Measurements from ENCODE around the gene NCAPH2.
"Not testable (repeated sequence)": the region's sequence is repeated elsewhere in the genome, so short reads cannot be mapped to it uniquely, and the experiment has no call there.

Gene NCAPH2

DNA sequence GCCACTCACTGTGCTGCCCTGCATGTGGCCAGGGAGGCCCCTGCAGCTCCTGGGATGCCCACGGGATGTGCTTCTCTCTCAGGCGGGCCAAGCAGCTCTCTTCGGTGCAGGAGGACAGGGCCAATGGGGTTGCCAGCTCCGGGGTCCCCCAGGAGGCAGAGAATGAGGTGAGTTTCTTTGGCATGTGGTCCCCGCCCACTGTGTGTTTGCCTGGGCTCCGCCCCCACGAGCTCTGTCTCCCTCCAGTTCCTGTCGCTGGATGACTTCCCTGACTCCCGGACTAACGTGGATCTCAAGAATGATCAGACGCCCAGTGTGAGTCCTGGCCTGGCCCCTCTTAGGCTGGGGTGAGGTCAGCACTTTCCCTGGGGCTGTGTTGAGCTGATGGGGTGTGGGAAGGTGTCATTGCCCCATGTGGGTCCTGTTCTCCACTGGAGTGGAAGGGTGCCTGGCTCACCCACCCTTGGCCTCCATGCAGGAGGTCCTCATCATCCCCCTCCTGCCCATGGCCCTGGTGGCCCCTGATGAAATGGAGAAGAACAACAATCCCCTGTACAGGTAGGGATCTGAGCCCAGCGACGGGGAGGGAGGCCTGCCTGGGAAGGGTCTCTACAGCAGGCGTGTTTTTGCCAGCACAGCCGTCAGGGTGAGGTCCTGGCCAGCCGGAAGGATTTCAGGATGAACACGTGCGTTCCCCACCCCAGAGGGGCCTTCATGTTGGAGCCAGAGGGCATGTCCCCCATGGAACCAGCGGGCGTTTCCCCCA lies 9.7 kb downstream of the NCAPH2 start:
- DNase-seq (ENCODE audit: low read depth, low spot score) = no peak

DNA sequence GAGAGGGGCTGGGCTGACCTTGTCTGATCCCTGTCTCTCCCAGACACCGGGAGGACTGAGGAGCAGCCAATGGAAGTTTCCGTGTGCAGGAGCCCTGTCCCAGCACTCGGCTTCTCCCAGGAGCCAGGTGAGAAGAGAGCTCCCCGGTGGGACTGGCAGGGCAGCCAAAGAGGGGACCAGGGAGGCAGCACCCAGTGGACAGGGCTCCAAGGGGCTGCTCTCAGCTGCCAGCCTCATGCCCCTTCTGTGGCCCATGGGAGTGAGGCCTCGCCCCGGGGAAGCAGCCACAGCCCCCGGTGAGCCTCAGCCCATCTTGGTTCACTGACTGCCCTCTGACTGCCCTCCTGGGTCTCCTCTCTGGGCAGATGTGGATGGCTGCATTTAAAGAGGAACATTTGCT lies 10.6 kb downstream of the NCAPH2 start:
- DNase-seq (ENCODE audit: low read depth, low spot score) = no peak

DNA sequence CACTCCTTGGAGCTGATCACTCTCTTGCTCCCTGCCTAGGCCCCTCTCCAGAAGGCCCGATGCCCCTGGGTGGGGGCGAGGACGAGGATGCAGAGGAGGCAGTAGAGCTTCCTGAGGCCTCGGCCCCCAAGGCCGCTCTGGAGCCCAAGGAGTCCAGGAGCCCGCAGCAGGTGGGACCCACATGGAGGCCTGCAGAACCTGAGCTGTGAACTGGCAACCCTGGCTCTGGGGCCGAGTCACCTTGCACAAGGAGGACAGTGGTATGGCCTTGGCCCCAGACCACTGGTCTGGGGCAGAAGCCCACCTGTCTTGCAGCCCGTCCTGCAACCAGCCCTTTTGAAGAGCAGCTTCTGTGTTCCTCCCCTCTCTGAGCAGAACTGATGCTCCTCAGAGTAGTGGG lies 11.1 kb downstream of the NCAPH2 start:
- no peak for DNase-seq (ENCODE audit: low read depth, low spot score)

DNA sequence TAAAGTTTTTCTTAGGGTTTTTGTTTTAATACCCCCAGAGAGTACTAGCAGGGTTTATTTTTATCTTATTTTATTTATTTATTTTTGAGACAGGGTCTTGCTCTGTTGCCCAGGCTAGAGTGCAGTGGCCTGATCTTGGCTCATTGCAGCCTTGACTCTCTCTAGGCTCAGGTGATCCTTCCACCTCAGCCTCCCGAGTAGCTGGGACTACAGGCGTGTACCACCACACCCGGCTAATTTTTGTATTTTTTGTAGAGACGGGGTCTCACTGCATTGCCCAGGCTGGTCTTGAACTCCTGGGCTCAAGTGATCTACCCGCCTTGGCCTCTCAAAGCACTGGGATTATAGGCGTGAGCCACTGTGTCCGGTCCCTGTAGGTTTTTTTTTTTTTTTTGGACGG lies 12.2 kb downstream of the NCAPH2 start:
- not testable (repeated sequence) for DNase-seq (ENCODE audit: low read depth, low spot score)

DNA sequence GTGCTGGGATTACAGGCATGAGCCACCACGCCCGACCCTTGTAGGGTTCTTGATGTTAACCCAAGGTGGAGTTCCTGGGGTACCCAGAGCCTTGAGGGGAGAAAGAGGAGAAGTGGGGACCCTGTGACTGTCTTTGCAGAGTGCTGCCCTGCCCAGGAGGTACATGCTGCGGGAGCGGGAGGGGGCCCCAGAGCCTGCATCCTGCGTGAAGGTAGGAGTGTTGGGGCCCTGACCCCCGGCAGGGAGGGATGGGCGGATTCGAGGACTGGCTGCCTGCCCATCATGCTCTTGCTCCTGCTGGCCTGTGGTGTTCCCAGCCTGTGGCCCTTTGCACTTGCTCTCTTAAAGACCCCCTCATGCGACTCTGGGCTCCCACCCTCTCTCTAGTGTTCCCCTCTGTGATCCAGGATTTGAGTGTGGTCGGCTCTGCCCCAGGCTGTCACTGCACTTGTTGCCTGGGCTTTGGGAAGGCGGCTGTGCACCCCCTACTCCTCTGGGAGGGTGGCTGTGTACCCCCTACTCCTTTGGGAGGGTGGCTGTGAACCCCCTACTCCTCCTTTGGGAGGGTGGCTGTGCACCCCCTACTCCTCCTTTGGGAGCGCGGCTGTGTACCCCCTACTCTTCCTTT lies 12.9 kb downstream of the NCAPH2 start:
- DNase-seq (ENCODE audit: low read depth, low spot score) = no peak

- DNase-seq (ENCODE audit: low read depth, low spot score) = no peak
Observed at GRCh38 chr22:50521710-50522109, 13.7 kb downstream of the NCAPH2 start.

- DNase-seq (ENCODE audit: low read depth, low spot score) = no peak
Observed at GRCh38 chr22:50522208-50522805, 14.3 kb downstream of the NCAPH2 start.

GRCh38 chr22:50522806-50523438 lies 14.9 kb downstream of the NCAPH2 start:
- no peak for DNase-seq (ENCODE audit: low read depth, low spot score)

DNA sequence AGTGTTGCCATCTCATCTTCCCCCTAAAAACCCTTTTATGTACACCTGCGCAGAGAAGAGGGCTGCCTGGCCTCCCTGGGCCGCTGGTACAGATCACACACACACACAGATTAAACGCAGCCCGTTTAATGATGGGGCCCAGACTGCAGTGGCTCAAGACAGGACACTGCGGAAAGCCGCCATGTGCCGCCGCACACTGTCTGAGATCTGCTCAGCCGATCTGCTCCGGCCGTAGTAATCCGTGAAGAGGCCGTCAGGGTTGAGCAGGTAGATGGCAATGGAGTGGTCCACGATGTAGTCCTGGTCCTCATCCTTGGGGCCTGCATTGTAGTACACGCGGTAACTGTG lies 15.4 kb downstream of the NCAPH2 start:
- DNase-seq (ENCODE audit: low read depth, low spot score) = no peak

DNA sequence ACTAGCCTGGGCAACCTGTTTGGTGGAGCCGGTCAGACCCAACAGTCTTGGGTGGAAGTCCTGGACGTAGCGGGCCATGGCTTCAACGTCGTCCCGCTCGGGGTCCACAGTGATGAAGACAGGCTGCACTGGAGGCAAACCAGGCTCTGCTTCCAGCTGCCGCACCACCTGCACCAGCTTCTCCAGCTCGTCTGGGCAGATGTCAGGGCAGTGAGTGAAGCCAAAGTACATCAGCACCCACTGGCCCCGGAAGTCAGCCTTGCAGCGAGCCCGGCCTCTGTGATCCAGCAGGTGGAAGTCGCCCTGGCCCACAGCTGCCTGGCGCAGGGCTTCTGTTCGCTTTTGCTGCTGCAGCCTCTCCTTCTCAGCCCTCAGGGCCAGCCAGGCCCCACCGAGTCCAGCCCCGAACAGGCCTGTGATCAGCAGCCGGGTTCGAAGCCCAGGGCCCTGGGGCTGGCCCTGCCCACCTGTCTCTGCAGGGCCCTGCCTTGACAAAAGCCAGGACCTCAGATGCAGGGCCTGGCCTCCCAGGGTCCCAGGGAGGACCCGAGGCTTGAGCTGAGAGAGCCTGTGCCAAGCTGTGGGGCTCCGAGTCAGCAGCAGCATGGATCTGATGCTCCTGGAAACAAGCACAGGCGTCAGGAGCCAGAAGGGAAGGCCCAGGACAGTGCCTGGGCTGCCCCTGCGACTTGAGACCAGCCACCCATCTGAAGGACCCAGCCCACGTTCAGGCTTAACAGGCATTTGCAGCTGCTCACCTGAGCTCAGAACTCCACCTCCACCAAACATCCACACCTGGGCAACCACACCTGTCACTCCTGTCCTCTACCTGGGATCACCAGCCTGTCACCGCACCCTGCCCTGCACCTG lies 16.0 kb downstream of the NCAPH2 start:
- DNase-seq (ENCODE audit: low read depth, low spot score) = no peak

DNA sequence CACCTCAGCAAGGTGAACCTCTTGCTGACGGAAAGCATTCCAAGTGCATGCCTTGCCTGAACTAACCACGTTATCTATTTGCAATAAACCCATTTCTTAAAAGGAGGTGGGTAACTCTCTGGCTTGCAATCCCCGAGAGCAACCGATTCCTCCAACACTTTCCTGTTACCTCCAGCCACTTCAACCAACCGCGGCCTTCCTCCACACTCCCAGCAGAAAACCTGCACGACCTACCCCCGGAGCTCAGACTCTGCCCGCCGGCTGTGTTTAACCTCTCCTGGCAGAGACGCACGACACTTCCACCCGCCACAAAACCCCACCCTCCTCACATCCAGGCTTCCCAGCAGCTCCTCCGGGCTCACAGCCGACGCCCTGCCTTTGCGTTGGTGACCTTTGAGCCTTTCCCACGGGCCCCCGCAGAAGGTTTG lies 16.7 kb downstream of the NCAPH2 start:
- no peak for DNase-seq (ENCODE audit: low read depth, low spot score)

GRCh38 chr22:50525104-50525857 lies 17.3 kb downstream of the NCAPH2 start, which contains the start of gene SCO2:
Gene SCO2, minus strand, starts transcription at chr22:50525598. Its CDS starts 1,187 bp downstream, at chr22:50524411.
- DNase-seq (ENCODE audit: low read depth, low spot score) = peak; percentile 75

- no peak for DNase-seq (ENCODE audit: low read depth, low spot score)
Observed at GRCh38 chr22:50525858-50526107, 17.8 kb downstream of the NCAPH2 start.

DNA sequence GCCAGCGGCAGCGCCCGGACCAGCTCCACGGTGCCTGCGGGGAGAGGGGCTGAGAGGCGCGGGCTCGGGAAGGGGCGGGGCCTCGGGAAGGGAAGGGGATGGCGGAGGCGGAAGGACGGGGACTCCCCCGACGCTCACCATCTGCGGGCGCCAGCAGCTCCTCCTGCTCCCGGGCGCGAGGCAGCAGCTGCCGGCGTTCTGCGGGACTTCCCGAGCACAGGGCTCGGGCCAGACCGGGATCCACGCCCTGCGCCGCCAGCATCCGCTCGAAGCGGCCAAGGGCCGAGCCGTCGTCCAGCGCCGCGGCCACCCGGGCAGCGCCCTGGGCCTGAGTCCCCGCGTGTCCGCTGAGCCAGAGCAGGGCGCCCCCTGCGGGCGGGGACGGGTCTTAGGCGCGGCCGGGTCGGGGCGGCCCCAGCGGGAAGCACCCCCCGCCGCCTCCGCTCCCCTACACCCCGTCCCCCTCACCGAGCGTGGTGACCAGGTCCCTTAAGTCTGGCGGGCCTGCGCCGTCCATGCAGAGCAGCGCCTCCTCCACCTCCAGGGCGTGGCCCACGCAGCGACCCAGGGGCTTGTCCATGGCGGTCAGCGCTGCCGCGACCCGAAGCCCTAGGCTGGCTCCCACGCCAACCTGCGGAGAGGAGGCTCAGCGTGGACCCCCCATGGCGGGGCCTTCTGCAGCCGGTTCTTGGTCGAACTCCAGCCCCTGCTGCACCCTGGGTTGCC lies 18.2 kb downstream of the NCAPH2 start:
- no peak for DNase-seq (ENCODE audit: low read depth, low spot score)

GRCh38 chr22:50526834-50527801 lies 19.1 kb downstream of the NCAPH2 start:
- DNase-seq (ENCODE audit: low read depth, low spot score) = peak; percentile 47

DNA sequence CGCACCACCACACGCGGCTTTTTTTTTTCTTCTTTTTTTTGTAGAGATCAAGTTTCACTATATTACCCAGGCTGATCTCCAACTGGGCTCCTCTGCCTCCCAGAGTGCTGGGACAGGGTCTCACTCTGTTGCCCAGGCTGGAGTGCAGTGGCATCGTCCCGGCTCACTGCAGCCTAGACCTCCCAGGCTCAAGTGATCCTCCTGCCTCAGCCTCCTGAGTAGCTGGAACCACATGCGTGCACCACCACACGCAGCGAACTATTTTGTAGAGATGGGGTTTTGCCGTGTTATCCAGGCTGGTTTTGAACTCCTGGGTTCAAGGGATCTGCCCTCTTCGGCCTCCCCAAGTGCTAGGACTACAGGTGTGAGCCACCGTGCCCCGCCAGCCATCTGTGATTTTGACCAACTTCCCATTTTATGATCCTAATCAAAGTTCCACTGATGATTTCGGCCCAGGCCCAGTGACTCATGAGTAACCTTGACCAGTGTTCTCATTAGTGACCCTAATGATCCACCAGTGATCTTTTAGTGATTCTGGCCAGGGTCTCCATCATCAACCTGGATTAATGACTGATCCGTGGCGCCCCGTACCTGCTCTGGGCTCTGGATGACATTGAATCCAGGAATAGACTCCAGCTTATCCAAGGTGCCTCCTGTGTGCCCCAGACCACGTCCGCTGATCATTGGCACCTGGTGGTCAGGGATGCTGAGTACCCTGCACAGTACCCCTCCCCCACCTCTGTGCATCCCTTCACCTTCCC lies 20.1 kb downstream of the NCAPH2 start:
- no peak for DNase-seq (ENCODE audit: low read depth, low spot score)

DNA sequence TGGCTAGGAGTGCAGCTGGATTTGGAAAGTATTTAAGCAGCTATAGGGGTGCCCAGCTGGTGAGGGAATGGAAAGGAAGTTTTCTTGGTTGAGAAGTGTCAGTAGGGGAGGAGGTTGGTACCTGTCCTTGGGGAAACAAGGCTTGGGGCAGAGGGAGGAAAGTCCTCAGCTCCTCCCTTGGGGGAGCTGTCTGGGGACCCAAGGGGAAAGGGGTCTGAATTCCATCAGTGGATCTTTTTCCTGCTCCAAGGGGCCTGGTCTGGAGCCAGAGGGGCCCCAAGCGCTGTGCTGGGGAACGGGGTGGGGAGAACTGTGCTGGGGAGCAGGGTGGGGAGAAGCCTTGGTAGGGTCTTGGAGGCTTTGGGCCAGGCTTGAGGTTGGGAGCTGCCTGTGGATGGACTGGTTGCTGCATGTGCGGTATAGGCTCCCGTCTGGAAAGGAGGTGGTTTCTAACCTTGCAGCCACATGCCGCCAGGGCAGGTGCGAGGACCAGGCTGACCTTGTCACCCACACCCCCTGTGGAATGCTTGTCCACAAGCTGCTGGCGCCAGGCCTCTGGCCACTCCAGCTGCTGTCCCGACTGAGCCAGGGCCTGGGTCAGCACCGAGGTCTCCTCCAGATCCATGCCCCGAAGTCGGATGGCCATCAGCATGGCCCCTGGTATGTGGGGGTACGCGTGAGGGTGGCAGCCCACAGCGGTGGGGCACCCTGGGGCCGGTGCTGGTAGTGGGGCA lies 20.8 kb downstream of the NCAPH2 start:
- no peak for DNase-seq (ENCODE audit: low read depth, low spot score)

DNA sequence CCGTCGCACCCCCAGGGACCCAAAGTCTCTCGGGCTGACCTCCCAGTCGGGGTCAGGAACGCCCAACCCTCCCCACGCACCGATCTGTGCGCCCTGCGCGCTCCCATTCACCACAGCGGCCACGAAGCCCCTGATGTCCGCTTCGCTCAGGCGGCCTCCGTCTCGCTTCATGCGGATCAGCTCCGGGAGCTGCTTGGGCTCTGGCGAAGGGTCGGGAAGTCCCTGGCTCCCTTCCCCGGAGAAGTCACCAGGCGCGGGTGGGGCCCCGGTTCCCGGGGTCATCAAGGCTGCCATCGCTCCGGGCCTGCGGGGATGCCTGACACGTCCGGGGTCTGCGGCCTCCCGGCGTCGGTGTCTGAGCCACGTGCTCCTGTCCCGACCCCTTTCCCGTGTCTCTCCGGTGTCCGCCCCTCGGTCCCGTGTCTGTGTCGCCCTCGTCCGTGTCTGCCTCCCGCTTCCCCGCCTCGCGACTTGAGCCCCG lies 21.4 kb downstream of the NCAPH2 start:
- DNase-seq (ENCODE audit: low read depth, low spot score) = no peak
